ENCODE measurements around the gene PARD3B. TPM values are rescaled to one million over a fixed set of nuclear protein-coding genes. Genes with fewer than 3 reads are reported as not detected.

Gene PARD3B
- total RNA-seq, 1 experiment from 2014 or later = 2.0 TPM

DNA sequence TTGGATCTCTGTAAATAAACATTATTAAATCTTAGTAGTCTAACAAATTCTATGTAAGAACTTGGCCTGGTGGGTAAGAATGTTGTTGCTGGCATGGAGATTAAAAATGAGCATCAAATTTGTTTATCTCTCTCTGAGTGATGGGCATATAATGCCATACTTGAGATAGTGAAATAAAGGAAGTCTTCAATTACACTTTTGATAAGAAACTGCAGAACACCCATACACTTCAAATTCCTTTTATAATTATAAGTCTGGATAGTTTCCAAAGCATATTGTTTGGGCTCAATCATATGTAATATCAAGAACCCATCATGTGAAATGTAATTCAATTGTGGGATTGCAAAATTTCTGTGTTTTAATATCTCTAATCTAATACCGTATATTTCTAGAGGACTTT lies 47.4 kb upstream of the PARD3B start:
- no peak overlapping the region for H3K4me2 ChIP-seq (ENCODE audit: low read length)
- no peak overlapping the region for H2AFZ ChIP-seq (ENCODE audit: low read depth, low read length, poor library complexity, severe bottlenecking)
- H3K9ac ChIP-seq (ENCODE audit: low read length) = no peak overlapping the region
- H3K4me3 ChIP-seq (replicated peaks in 1 of 2; ENCODE audit: low read depth in 1 of 2, low read length in 2 of 2) = no peak overlapping the region
- H3K27me3 ChIP-seq (ENCODE audit: insufficient read depth, low read length) = no peaks in the 10 kb centered on the region
- ATAC-seq (no peak), DNase-seq (ENCODE audit: low read depth, low spot score) (no peak)
- H3K9me3 ChIP-seq (ENCODE audit: control insufficient read depth in 1 of 2, insufficient read depth in 1 of 2, low read depth in 1 of 2, low read length in 2 of 2) = no peaks in the 10 kb centered on the region
- POLR2A ChIA-PET = no interaction called here
- CTCF ChIA-PET = no interaction called here
- H3K4me1 ChIP-seq (ENCODE audit: control insufficient read depth in 1 of 2, insufficient read depth in 2 of 2, low read length in 2 of 2) = no peaks in the 10 kb centered on the region
- H3K27ac ChIP-seq (ENCODE audit: low read depth, low read length) = no peak overlapping the region
- no peak for TF ChIP-seq POLR2AphosphoS5 (IDR thresholded peaks at IDR 0.05; ENCODE audit: low read depth, low read length)
- TF ChIP-seq ZFX (IDR thresholded peaks at IDR 0.05) = no peak
- TF ChIP-seq FOSL1 (IDR thresholded peaks at IDR 0.05; ENCODE audit: low read depth) = no peak
- no peak for TF ChIP-seq MAX (IDR thresholded peaks at IDR 0.05)
- TF ChIP-seq POLR2A (IDR thresholded peaks at IDR 0.05; ENCODE audit: borderline replicate concordance, extremely low read depth, insufficient read depth, insufficient read length) = no peak
- no peak for TF ChIP-seq SP1 (IDR thresholded peaks at IDR 0.05; ENCODE audit: low read depth)
- TF ChIP-seq CEBPB (IDR thresholded peaks at IDR 0.05; ENCODE audit: low read depth) = no peak
- TF ChIP-seq, protein P1, sequence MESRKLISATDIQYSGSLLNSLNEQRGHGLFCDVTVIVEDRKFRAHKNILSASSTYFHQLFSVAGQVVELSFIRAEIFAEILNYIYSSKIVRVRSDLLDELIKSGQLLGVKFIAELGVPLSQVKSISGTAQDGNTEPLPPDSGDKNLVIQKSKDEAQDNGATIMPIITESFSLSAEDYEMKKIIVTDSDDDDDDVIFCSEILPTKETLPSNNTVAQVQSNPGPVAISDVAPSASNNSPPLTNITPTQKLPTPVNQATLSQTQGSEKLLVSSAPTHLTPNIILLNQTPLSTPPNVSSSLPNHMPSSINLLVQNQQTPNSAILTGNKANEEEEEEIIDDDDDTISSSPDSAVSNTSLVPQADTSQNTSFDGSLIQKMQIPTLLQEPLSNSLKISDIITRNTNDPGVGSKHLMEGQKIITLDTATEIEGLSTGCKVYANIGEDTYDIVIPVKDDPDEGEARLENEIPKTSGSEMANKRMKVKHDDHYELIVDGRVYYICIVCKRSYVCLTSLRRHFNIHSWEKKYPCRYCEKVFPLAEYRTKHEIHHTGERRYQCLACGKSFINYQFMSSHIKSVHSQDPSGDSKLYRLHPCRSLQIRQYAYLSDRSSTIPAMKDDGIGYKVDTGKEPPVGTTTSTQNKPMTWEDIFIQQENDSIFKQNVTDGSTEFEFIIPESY (IDR thresholded peaks at IDR 0.05; ENCODE audit: extremely low read depth, insufficient replicate concordance, low read length) = no peak
- no peak for TF ChIP-seq CBX3 (IDR thresholded peaks at IDR 0.05; ENCODE audit: low read depth)
- TF ChIP-seq ELF1 (IDR thresholded peaks at IDR 0.05; ENCODE audit: borderline replicate concordance, low read depth) = no peak
- no peaks in the 10 kb centered on the region for H3K9me2 ChIP-seq (ENCODE audit: insufficient read depth)
- H3K36me3 ChIP-seq (ENCODE audit: control insufficient read depth in 1 of 2, insufficient read depth in 2 of 2, low read length in 2 of 2) = no peaks in the 10 kb centered on the region
- H3K79me2 ChIP-seq (ENCODE audit: insufficient read depth, low read length) = no peaks in the 10 kb centered on the region
- intact Hi-C loops (cut with micrococcal nuclease) = no loop called here
- RAD21 ChIA-PET (ENCODE audit: low non-redundant PET in 1 of 2, low total read pairs in 2 of 2, uncharacterized antibody in 2 of 2, unreplicated experiment in 2 of 2) = no interaction called here
- BruUV-seq (replicated peaks) = no TSS peak
- no peaks in the 10 kb centered on the region for H4K20me1 ChIP-seq (ENCODE audit: insufficient read depth)

- BruUV-seq (replicated peaks) = no TSS peak
- no peaks in the 10 kb centered on the region for H4K20me1 ChIP-seq (ENCODE audit: insufficient read depth)
- ATAC-seq (no peak), DNase-seq (ENCODE audit: low read depth, low spot score) (no peak)
- H2AFZ ChIP-seq (ENCODE audit: low read depth, low read length, poor library complexity, severe bottlenecking) = no peak overlapping the region
- CTCF ChIA-PET = no interaction called here
- H3K27ac ChIP-seq (ENCODE audit: low read depth, low read length) = no peak overlapping the region
- H3K27me3 ChIP-seq (ENCODE audit: insufficient read depth, low read length) = no peaks in the 10 kb centered on the region
- no peak overlapping the region for H3K4me3 ChIP-seq (replicated peaks in 1 of 2; ENCODE audit: low read depth in 1 of 2, low read length in 2 of 2)
- H3K4me2 ChIP-seq (ENCODE audit: low read length) = no peak overlapping the region
- RAD21 ChIA-PET (ENCODE audit: low non-redundant PET in 1 of 2, low total read pairs in 2 of 2, uncharacterized antibody in 2 of 2, unreplicated experiment in 2 of 2) = no interaction called here
- no peaks in the 10 kb centered on the region for H3K9me3 ChIP-seq (ENCODE audit: control insufficient read depth in 1 of 2, insufficient read depth in 1 of 2, low read depth in 1 of 2, low read length in 2 of 2)
- no peaks in the 10 kb centered on the region for H3K9me2 ChIP-seq (ENCODE audit: insufficient read depth)
- H3K36me3 ChIP-seq (ENCODE audit: control insufficient read depth in 1 of 2, insufficient read depth in 2 of 2, low read length in 2 of 2) = no peaks in the 10 kb centered on the region
- no peaks in the 10 kb centered on the region for H3K4me1 ChIP-seq (ENCODE audit: control insufficient read depth in 1 of 2, insufficient read depth in 2 of 2, low read length in 2 of 2)
- no peaks in the 10 kb centered on the region for H3K79me2 ChIP-seq (ENCODE audit: insufficient read depth, low read length)
- POLR2A ChIA-PET = no interaction called here
- no peak overlapping the region for H3K9ac ChIP-seq (ENCODE audit: low read length)
- intact Hi-C loops (cut with micrococcal nuclease) = no loop called here
- TF ChIP-seq RAD21 (IDR thresholded peaks at IDR 0.05; ENCODE audit: low read depth) (no peak), EGR1 (IDR thresholded peaks at IDR 0.05; ENCODE audit: low read depth) (no peak), SIN3A (IDR thresholded peaks at IDR 0.05; ENCODE audit: low read depth) (no peak), JUND (IDR thresholded peaks at IDR 0.05) (no peak), ELF1 (IDR thresholded peaks at IDR 0.05; ENCODE audit: borderline replicate concordance, low read depth) (no peak), CEBPB (IDR thresholded peaks at IDR 0.05; ENCODE audit: low read depth) (no peak), EZH2 (IDR thresholded peaks at IDR 0.05) (no peak), FOSL1 (IDR thresholded peaks at IDR 0.05; ENCODE audit: low read depth) (no peak), POLR2A (IDR thresholded peaks at IDR 0.05; ENCODE audit: borderline replicate concordance, extremely low read depth, insufficient read depth, insufficient read length) (no peak), SP1 (IDR thresholded peaks at IDR 0.05; ENCODE audit: low read depth) (no peak), MAX (IDR thresholded peaks at IDR 0.05) (no peak)
- TF ChIP-seq, protein P1 (IDR thresholded peaks at IDR 0.05; ENCODE audit: extremely low read depth, insufficient replicate concordance, low read length) = no peak
Measured at GRCh38 chr2:204498291-204498690, 47.0 kb upstream of the PARD3B start.
